Activated CD4-positive, alpha-beta memory T cell treated with anti-CD3 and anti-CD28 coated beads for 36 hours (primary cell): ENCODE results near the gene TSEN34. TPM values are rescaled to one million over a fixed set of nuclear protein-coding genes. Genes with fewer than 3 reads are reported as not detected.
A peak's percentile ranks its signal among the peaks of the same experiment; 100 is the strongest.
"Not testable (repeated sequence)": the region's sequence is repeated elsewhere in the genome, so short reads cannot be mapped to it uniquely, and the experiment has no call there.

Experiments
- CTCF ChIA-PET: fragments of 350-600 bp; sonication (Branson Sonifier 250); formaldehyde crosslinking; loops from one replicate; lab custom pipeline; 2021; ENCODE audit warnings: antibody characterized with exemption, inconsistent platforms; lab: Charles Lee
- POLR2A ChIA-PET: fragments of 350-600 bp; sonication (Branson Sonifier 250); formaldehyde crosslinking; loops from one replicate; lab custom pipeline; 2021; ENCODE audit warnings: antibody characterized with exemption; lab: Charles Lee
- DNase-seq: peaks from one replicate; pipeline ENCODE4 v3.0.0-alpha.2; 2020
- H3K27ac Mint-ChIP-seq: one replicate; pipeline ENCODE4 v1.8.0; 2021; ENCODE audit warnings: mixed read lengths
- H3K27me3 Mint-ChIP-seq: one replicate; pipeline ENCODE4 v1.8.0; 2021; ENCODE audit warnings: mixed read lengths
- H3K36me3 Mint-ChIP-seq: one replicate; pipeline ENCODE4 v1.8.0; 2021; ENCODE audit warnings: mixed read lengths
- H3K4me1 Mint-ChIP-seq: one replicate; pipeline ENCODE4 v1.8.0; 2021; ENCODE audit warnings: low read depth, mixed read lengths
- H3K4me3 Mint-ChIP-seq: one replicate; pipeline ENCODE4 v1.8.0; 2021; ENCODE audit warnings: mild to moderate bottlenecking, mixed read lengths
- H3K9me3 Mint-ChIP-seq: one replicate; pipeline ENCODE4 v1.8.0; 2021; ENCODE audit warnings: mixed read lengths
- intact Hi-C: fragments of 100-400 bp; cut with micrococcal nuclease; formaldehyde crosslinking; loops from one replicate; pipeline ENCODE4 v1.15.1; 2023
- total RNA-seq, 2 experiments: library from RNA; stranded (reverse); gene quantifications; one replicate each; pipeline ENCODE4 v1.2.3, GENCODE V29; 2021

TSEN34 gene
- total RNA-seq, 2 experiments from 2014 or later: 15.5 to 16.3 TPM

GRCh38 chr19:54178581-54179261 is 12.4 kb upstream of the TSEN34 start:
- Mint-ChIP-seq H3K36me3 (peaks cover 31% of the 10 kb centered on the region), H3K27me3 (no peaks in the 10 kb centered on the region), H3K4me3 (no peak overlapping the region), H3K9me3 (no peaks in the 10 kb centered on the region), H3K4me1 (no peaks in the 10 kb centered on the region), H3K27ac (no peak overlapping the region)
- peak; percentile 54 for DNase-seq
- POLR2A ChIA-PET: no interaction called here
- CTCF ChIA-PET: no interaction called here
- intact Hi-C loops: no loop called here

- H3K36me3 Mint-ChIP-seq: peaks cover 33% of the 10 kb centered on the region
These were observed 11.8 kb upstream of the TSEN34 start for GRCh38 chr19:54179262-54179852.

DNA sequence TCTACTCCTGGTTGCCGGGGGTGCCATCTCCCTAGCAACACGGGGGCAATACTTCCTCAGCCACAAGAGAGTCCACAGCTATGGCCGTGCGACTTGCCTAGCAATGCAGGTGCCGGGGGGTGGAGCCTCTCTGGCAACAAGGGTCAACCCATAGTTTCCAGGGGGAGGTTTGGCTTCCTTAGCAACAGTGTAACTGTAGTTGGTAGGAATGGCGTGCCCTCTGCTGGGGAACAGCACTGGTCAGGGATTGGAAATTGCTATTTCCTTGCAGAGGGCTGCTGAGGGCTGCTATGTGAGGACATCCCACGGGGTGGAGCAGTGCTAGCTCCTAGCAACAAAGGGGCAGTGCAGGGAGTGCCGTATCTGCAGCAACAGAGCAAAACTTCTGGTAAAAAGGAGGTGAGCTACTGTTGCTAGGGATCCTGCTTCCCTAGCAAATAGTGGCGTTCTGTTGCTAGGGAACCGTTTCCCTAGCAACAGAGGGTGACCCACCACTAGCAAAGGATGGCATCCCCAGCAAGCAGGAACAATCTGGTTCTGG is 11.1 kb upstream of the TSEN34 start:
- CTCF ChIA-PET: no interaction called here
- H3K27ac Mint-ChIP-seq: no peak overlapping the region
- DNase-seq: no peak
- no peaks in the 10 kb centered on the region for H3K9me3 Mint-ChIP-seq
- H3K27me3 Mint-ChIP-seq: no peaks in the 10 kb centered on the region
- no peaks in the 10 kb centered on the region for H3K4me1 Mint-ChIP-seq
- POLR2A ChIA-PET: no interaction called here
- intact Hi-C loops: no loop called here
- H3K36me3 Mint-ChIP-seq: peaks cover 33% of the 10 kb centered on the region
- H3K4me3 Mint-ChIP-seq: no peak overlapping the region

More at GRCh38 chr19:54179262-54179852, 11.8 kb upstream of the TSEN34 start:
- Mint-ChIP-seq H3K4me3 (no peak overlapping the region), H3K4me1 (no peaks in the 10 kb centered on the region), H3K9me3 (no peaks in the 10 kb centered on the region), H3K27ac (no peak overlapping the region), H3K27me3 (no peaks in the 10 kb centered on the region)
- ChIA-PET CTCF (no interaction called here), POLR2A (no interaction called here)
- intact Hi-C loops: no loop called here
- no peak for DNase-seq

DNA sequence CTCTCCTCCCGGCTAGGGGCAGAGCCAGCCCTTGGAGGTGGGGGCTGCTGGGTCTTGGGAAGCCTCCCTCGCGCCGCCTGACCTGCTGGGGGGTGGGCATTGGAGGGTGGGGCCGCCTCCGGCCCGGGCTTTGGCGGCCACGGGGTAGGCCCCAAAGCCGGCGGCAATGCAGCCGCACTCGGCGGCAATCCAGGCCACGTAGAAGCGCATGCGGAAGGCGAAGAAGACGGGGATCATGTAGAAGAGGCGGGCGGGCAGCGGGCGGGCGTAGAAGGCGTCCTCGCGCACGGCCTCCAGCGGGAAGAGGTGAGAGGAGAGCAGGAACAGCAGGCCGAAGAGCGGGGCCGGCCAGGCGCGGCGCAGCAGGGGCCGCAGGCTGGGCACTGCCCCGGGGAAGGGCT is 10.4 kb upstream of the TSEN34 start:
- POLR2A ChIA-PET: no interaction called here
- peaks cover 37% of the 10 kb centered on the region for H3K36me3 Mint-ChIP-seq
- H3K9me3 Mint-ChIP-seq: no peaks in the 10 kb centered on the region

DNA sequence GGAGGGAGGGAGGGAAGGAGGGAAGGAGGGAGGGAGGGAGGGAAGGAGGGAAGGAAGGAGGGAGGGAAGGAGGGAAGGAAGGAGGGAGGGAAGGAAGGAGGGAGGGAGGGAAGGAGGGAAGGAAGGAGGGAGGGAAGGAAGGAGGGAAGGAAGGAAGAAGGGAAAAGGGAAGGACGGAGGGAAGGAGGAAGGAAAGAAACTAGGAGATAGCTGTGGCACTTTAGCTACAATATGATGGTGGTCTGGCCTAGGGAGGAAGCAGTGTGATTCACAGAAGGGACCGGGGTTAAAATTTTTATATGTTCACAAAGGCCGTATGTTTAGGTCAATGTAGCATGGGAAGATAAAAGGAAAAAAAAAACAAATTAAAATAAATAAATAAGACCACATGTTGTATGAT is 9.2 kb upstream of the TSEN34 start:
- H3K4me1 Mint-ChIP-seq, intact Hi-C loops, POLR2A ChIA-PET, CTCF ChIA-PET, H3K27me3 Mint-ChIP-seq, DNase-seq, H3K27ac Mint-ChIP-seq, H3K9me3 Mint-ChIP-seq, H3K4me3 Mint-ChIP-seq: not testable (repeated sequence)
- peaks cover 39% of the 10 kb centered on the region for H3K36me3 Mint-ChIP-seq

More for the DNA sequence above, 10.4 kb upstream of the TSEN34 start:
- Mint-ChIP-seq H3K4me3 (no peak overlapping the region), H3K4me1 (no peaks in the 10 kb centered on the region), H3K27ac (no peak overlapping the region), H3K27me3 (no peaks in the 10 kb centered on the region)
- DNase-seq: no peak
- CTCF ChIA-PET: no interaction called here
- intact Hi-C loops: no loop called here

DNA sequence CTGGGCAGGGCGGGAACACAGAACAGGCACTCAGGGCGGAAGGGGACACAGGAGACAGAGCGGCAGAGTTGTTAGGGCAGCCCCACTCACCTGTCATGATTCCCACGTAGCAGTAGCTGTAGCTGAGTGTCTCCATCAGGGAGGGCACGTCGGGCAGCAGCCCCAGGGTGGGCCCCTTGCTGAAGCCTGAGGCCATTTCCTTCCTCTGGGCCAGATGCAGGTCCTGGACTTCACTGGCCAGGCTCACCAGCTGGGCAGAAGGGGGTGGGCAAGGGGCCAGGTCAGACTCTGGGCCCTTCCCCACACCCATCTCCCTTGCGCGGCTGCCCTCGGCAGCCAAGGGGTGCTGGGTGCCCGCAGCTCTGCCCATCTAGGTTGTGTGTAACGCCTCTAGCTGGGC is 7.7 kb upstream of the TSEN34 start:
- Mint-ChIP-seq H3K36me3 (peaks cover 39% of the 10 kb centered on the region), H3K9me3 (no peaks in the 10 kb centered on the region), H3K27me3 (no peaks in the 10 kb centered on the region), H3K4me3 (no peak overlapping the region), H3K27ac (no peak overlapping the region), H3K4me1 (peaks cover 14% of the 10 kb centered on the region)
- ChIA-PET POLR2A (no interaction called here), CTCF (no interaction called here)
- intact Hi-C loops: no loop called here
- DNase-seq: no peak

- peaks cover 14% of the 10 kb centered on the region for H3K4me1 Mint-ChIP-seq
- no peaks in the 10 kb centered on the region for H3K27me3 Mint-ChIP-seq
- no peak overlapping the region for H3K27ac Mint-ChIP-seq
- DNase-seq: no peak
- CTCF ChIA-PET: interaction anchor here (1.8 kb wide), 1 partner anchor 80 kb away, joined by 5 read pairs; no protein-coding TSS in a partner anchor
- POLR2A ChIA-PET: interaction anchor here (0.6 to 7.8 kb wide), 4 partner anchors 10 to 22 kb away, joined by 3 to 103 read pairs (median 44); partner anchors contain the start of gene RPS9
- no peak overlapping the region for H3K4me3 Mint-ChIP-seq
- intact Hi-C loops: no loop called here
- peaks cover 23% of the 10 kb centered on the region for H3K36me3 Mint-ChIP-seq
- H3K9me3 Mint-ChIP-seq: no peaks in the 10 kb centered on the region
These were observed 4.8 kb upstream of the TSEN34 start for GRCh38 chr19:54186351-54186750.

DNA sequence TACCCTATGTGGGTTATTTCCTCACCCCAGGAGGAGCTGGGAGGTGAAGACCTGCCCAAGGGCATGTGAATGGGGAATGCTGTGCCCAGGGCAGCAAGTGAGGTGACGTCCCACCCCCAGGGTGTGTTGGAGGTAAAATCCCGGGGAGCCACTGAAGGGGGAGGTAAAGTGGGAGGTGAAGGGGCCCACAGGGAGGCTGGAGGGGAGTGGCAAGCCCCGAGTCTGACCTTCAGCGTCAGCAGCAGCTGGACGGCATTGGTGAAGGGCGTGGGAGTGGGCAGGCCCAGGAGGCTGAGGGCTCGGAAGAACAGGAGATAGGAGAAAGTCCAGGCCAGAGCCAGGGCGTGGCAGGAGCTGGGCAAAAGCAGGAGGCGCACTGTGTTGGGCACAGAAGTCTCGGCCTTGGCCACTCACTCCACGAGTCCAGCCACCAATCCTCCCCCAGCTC is 4.2 kb upstream of the TSEN34 start:
- DNase-seq: no peak
- Mint-ChIP-seq H3K4me1 (peaks cover 19% of the 10 kb centered on the region), H3K9me3 (no peaks in the 10 kb centered on the region), H3K27me3 (no peaks in the 10 kb centered on the region), H3K36me3 (peaks cover 23% of the 10 kb centered on the region), H3K27ac (peak overlapping the region; percentile 91), H3K4me3 (peak overlapping the region; percentile 26)
- CTCF ChIA-PET: interaction anchor here (0.6 to 1.8 kb wide), 3 partner anchors 19 to 79 kb away, joined by 3 to 5 read pairs (median 4); no protein-coding TSS in a partner anchor
- POLR2A ChIA-PET: interaction anchor here (0.6 to 7.8 kb wide), 5 partner anchors 11 to 21 kb away, joined by 3 to 103 read pairs (median 4); partner anchors contain the start of gene RPS9
- intact Hi-C loops: no loop called here

DNA sequence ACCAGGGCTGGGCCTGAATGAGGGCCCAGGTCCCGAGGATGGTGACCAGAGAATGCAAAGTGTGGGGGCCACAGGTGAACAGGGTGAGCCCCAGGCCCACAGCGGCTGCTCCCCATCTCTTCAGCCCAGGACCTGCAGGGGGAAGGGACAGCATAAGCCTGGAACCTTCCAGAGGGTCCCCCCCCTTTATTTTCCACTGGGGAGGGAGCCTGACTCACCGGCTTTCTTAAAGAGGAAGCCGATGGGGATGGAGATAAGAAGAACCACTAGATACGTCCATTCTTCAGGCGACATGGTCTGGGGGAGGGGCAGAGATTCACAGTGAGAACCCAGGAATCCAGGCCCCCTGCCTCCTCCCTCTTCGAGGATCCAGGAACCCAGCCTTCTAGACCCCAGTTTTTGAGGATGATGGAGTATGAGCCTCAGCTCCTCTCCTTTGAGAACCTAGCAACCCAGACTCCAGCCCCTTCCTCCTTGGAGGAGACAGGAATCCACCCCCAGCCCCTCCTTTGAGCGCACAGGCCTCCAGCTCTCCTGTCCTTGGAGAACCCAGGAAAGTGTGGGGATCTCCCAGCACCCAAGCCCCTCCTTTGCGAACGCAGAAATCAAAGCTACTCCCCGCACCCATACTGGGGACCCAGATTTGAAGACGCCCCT is 2.8 kb upstream of the TSEN34 start:
- Mint-ChIP-seq H3K36me3 (peaks cover 27% of the 10 kb centered on the region), H3K4me3 (peak overlapping the region; percentile 85), H3K9me3 (no peaks in the 10 kb centered on the region), H3K4me1 (peaks cover 30% of the 10 kb centered on the region), H3K27ac (peak overlapping the region; percentile 91), H3K27me3 (no peaks in the 10 kb centered on the region)
- intact Hi-C loops: no loop called here
- ChIA-PET CTCF (interaction anchor here (0.6 to 2.3 kb wide), 9 partner anchors 12 to 78 kb away, joined by 3 to 12 read pairs (median 6); partner anchors contain the start of genes CNOT3 and RPS9), POLR2A (interaction anchor here (0.8 to 7.8 kb wide), 9 partner anchors 12 to 261 kb away, joined by 3 to 103 read pairs (median 9); partner anchors contain the start of genes LENG1, LENG8, PRPF31 and RPS9)
- DNase-seq: peak; percentile 80

- DNase-seq: no peak
- Mint-ChIP-seq H3K4me3 (peak within 1 kb of the TSS; percentile 85), H3K36me3 (peaks cover 29% of the 10 kb centered on the region), H3K4me1 (peaks cover 31% of the 10 kb centered on the region), H3K27me3 (no peaks in the 10 kb centered on the region), H3K9me3 (no peaks in the 10 kb centered on the region), H3K27ac (peak within 1 kb of the TSS; percentile 99)
- CTCF ChIA-PET: interaction anchor here (0.8 to 2.3 kb wide), 11 partner anchors 11 to 79 kb away, joined by 3 to 12 read pairs (median 7); partner anchors contain the start of genes CNOT3, LENG1 and RPS9
- POLR2A ChIA-PET: interaction anchor here (0.8 to 7.8 kb wide), 12 partner anchors 11 to 322 kb away, joined by 3 to 103 read pairs (median 7); partner anchors contain the start of genes CNOT3, LENG1, LENG8 and LENG9
- intact Hi-C loops: no loop called here
These were observed 1.9 kb upstream of the TSEN34 start, which contains the start of gene MBOAT7 for GRCh38 chr19:54189145-54189734. Gene MBOAT7 (minus strand): TSS chr19:54189580. CDS start chr19:54188508, 1,072 bp downstream.
